HCT116 (cell line): ENCODE measurements around the gene SCYL2. TPM values are rescaled to one million over a fixed set of nuclear protein-coding genes. Genes with fewer than 3 reads are reported as not detected.

ENCODE experiments used
- ATAC-seq: fragments of 200-7000 bp; cut with Tn5 transposase; 2 replicates; pipeline ENCODE4 v1.9.1; 2020; ENCODE audit warnings: mild to moderate bottlenecking, moderate library complexity
- BruUV-seq: library from RNA; stranded (reverse); fragments of 400-500 nt; replicated peaks from 2 replicates; lab custom pipeline; 2021; lab: Mats Ljungman, UMichigan
- CTCF ChIA-PET: fragments of 300-600 bp; sonication (Branson Sonifier 250); formaldehyde crosslinking; loops from one replicate; lab custom pipeline; 2021; ENCODE audit warnings: antibody characterized with exemption; lab: Charles Lee
- POLR2A ChIA-PET: fragments of 300-600, 350-600 bp; sonication (Branson Sonifier 250); formaldehyde crosslinking; loops from one replicate; lab custom pipeline; 2021; ENCODE audit warnings: antibody characterized with exemption; lab: Charles Lee
- RAD21 ChIA-PET, 2 experiments: fragments of 300-600 bp; sonication (Branson Sonifier 250); formaldehyde crosslinking; loops; one replicate each; lab custom pipeline; 2023; ENCODE audit warnings: low total read pairs in 2 of 2; ENCODE audit not compliant: uncharacterized antibody in 2 of 2, unreplicated experiment in 2 of 2, low non-redundant PET in 1 of 2; lab: Charles Lee
- DNase-seq: peaks from one replicate; pipeline ENCODE4 v3.0.0-alpha.2; 2010; ENCODE audit warnings: low read depth, low spot score
- H2AFZ ChIP-seq: fragments of 200-600 bp; shearing (Covaris generic), sonication (generic); 2 replicates; pipeline ENCODE4 v1.6.1; 2017; ENCODE audit warnings: low read depth, mixed run types, mixed read lengths, antibody characterized with exemption, low read length; ENCODE audit not compliant: poor library complexity, severe bottlenecking
- H3K27ac ChIP-seq: 2 replicates; pipeline ENCODE4 v1.5.1; 2012; ENCODE audit warnings: low read depth, low read length
- H3K27me3 ChIP-seq: fragments of 200-600 bp; sonication (generic); 2 replicates; pipeline ENCODE4 v1.6.1; 2016; ENCODE audit warnings: mixed run types, low read length, mixed read lengths; ENCODE audit not compliant: insufficient read depth
- H3K36me3 ChIP-seq, 2 experiments: fragments of 200-500 bp in 1 of 2; fragments of 200-600 bp in 1 of 2; sonication (Bioruptor generic) in 1 of 2; sonication (generic) in 1 of 2; 2 replicates each; pipeline versions ENCODE4 v1.5.1 to v1.6.1; 2014 to 2016; ENCODE audit warnings: low read length in 2 of 2, inconsistent platforms in 1 of 2, mixed read lengths in 1 of 2, mixed run types in 1 of 2; ENCODE audit not compliant: insufficient read depth in 2 of 2, control insufficient read depth in 1 of 2
- H3K4me1 ChIP-seq, 2 experiments: fragments of 200-600 bp in 1 of 2; sonication (generic) in 1 of 2; 2 replicates each; pipeline versions ENCODE4 v1.5.1 to v1.6.1; 2012 to 2017; ENCODE audit warnings: low read length in 2 of 2, inconsistent platforms in 1 of 2, mild to moderate bottlenecking in 1 of 2, mixed read lengths in 1 of 2, mixed run types in 1 of 2, moderate library complexity in 1 of 2; ENCODE audit not compliant: insufficient read depth in 2 of 2, control insufficient read depth in 1 of 2
- H3K4me2 ChIP-seq: fragments of 200-600 bp; sonication (generic); 2 replicates; pipeline ENCODE4 v1.6.1; 2017; ENCODE audit warnings: mixed run types, low read length, mixed read lengths
- H3K4me3 ChIP-seq, 2 experiments: fragments of 200-600 bp in 1 of 2; sonication (generic) in 1 of 2; replicated peaks in 1 of 2; 2 replicates each; pipeline ENCODE4 v1.5.1; 2011 to 2016; ENCODE audit warnings: low read length in 2 of 2, control low read depth in 1 of 2, low read depth in 1 of 2, mild to moderate bottlenecking in 1 of 2, mixed read lengths in 1 of 2, mixed run types in 1 of 2
- H3K79me2 ChIP-seq: fragments of 200-600 bp; sonication (generic); 2 replicates; pipeline ENCODE4 v1.6.1; 2017; ENCODE audit warnings: mild to moderate bottlenecking, mixed run types, low read length, moderate library complexity, mixed read lengths; ENCODE audit not compliant: insufficient read depth
- H3K9ac ChIP-seq: fragments of 200-600 bp; sonication (generic); 2 replicates; pipeline ENCODE4 v1.6.1; 2016; ENCODE audit warnings: low read length, mixed read lengths
- H3K9me2 ChIP-seq: fragments of 200-600 bp; sonication (generic), shearing (Covaris generic); 2 replicates; pipeline ENCODE4 v1.6.1; 2017; ENCODE audit warnings: mixed run types, mild to moderate bottlenecking, moderate library complexity; ENCODE audit not compliant: insufficient read depth
- H3K9me3 ChIP-seq, 2 experiments: fragments of 200-500 bp in 1 of 2; fragments of 200-600 bp in 1 of 2; sonication (Bioruptor generic) in 1 of 2; sonication (generic) in 1 of 2; 2 replicates each; pipeline ENCODE4 v1.6.1; 2014 to 2017; ENCODE audit warnings: low read length in 2 of 2, mixed read lengths in 2 of 2, inconsistent platforms in 1 of 2, low read depth in 1 of 2, mild to moderate bottlenecking in 1 of 2, mixed run types in 1 of 2, moderate library complexity in 1 of 2; ENCODE audit not compliant: control insufficient read depth in 1 of 2, insufficient read depth in 1 of 2
- H4K20me1 ChIP-seq: fragments of 200-600 bp; sonication (generic), shearing (Covaris generic); 2 replicates; pipeline ENCODE4 v1.6.1; 2017; ENCODE audit warnings: mixed run types, mild to moderate bottlenecking, moderate library complexity; ENCODE audit not compliant: insufficient read depth
- ATF3 ChIP-seq: IDR thresholded peaks from 2 replicates; pipeline ENCODE4 v1.6.1; 2012
- CBX3 ChIP-seq: IDR thresholded peaks from 2 replicates; pipeline ENCODE4 v1.6.1; 2012; ENCODE audit warnings: low read depth
- CEBPB ChIP-seq: IDR thresholded peaks from 2 replicates; pipeline ENCODE4 v1.6.1; 2012; ENCODE audit warnings: low read depth
- EGR1 ChIP-seq: IDR thresholded peaks from 2 replicates; pipeline ENCODE4 v1.6.1; 2012; ENCODE audit warnings: low read depth
- ELF1 ChIP-seq: IDR thresholded peaks from 2 replicates; pipeline ENCODE4 v1.6.1; 2012; ENCODE audit warnings: low read depth, borderline replicate concordance
- EZH2 ChIP-seq: fragments of 200-600 bp; sonication (generic); IDR thresholded peaks from 2 replicates; pipeline ENCODE4 v1.6.1; 2017; ENCODE audit warnings: antibody characterized with exemption, mixed run types
- EZH2phosphoT487 ChIP-seq: fragments of 200-600 bp; IDR thresholded peaks from 2 replicates; pipeline ENCODE4 v1.6.1; 2018; ENCODE audit warnings: antibody characterized with exemption, borderline replicate concordance
- FOSL1 ChIP-seq: IDR thresholded peaks from 2 replicates; pipeline ENCODE4 v1.6.1; 2012; ENCODE audit warnings: low read depth
- JUND ChIP-seq: IDR thresholded peaks from 2 replicates; pipeline ENCODE4 v1.6.1; 2012
- POLR2A ChIP-seq: IDR thresholded peaks from 2 replicates; pipeline ENCODE4 v1.7.0; 2011; ENCODE audit warnings: borderline replicate concordance; ENCODE audit not compliant: insufficient read depth, insufficient read length; ENCODE audit errors: extremely low read depth
- RAD21 ChIP-seq: IDR thresholded peaks from 2 replicates; pipeline ENCODE4 v1.6.1; 2012; ENCODE audit warnings: low read depth, mild to moderate bottlenecking
- SIN3A ChIP-seq: IDR thresholded peaks from 2 replicates; pipeline ENCODE4 v1.6.1; 2012; ENCODE audit warnings: low read depth
- SRF ChIP-seq: IDR thresholded peaks from 2 replicates; pipeline ENCODE4 v1.6.1; 2012; ENCODE audit warnings: low read depth
- TCF7L2 ChIP-seq: IDR thresholded peaks from 2 replicates; pipeline ENCODE4 v1.7.0; 2011; ENCODE audit warnings: borderline replicate concordance, inconsistent platforms; ENCODE audit not compliant: insufficient read depth, insufficient read length; ENCODE audit errors: extremely low read depth
- ZBTB33 ChIP-seq: IDR thresholded peaks from 2 replicates; pipeline ENCODE4 v1.6.1; 2011; ENCODE audit warnings: mild to moderate bottlenecking, low read length, moderate library complexity; ENCODE audit not compliant: insufficient replicate concordance; ENCODE audit errors: extremely low read depth
- ZFX ChIP-seq: fragments of 450-650 bp; IDR thresholded peaks from 2 replicates; pipeline ENCODE4 v1.6.1; 2017
- ZNF274 ChIP-seq: fragments of 200-500 bp; sonication (Bioruptor generic); IDR thresholded peaks from 2 replicates; pipeline ENCODE4 v1.6.1; 2014; ENCODE audit warnings: mild to moderate bottlenecking, low read depth, low read length, inconsistent platforms
- intact Hi-C: fragments of 100-400 bp; cut with micrococcal nuclease; formaldehyde crosslinking; loops from 2 replicates; pipeline ENCODE4 v1.10.0; 2022
- total RNA-seq: library from RNA; stranded (reverse); gene quantifications from one replicate; pipeline ENCODE4 v1.2.1, GENCODE V29; 2021; ENCODE audit not compliant: unreplicated experiment
- TF ChIP-seq, protein P1 (sequence below): IDR thresholded peaks from 2 replicates; pipeline ENCODE4 v1.6.1; 2012

SCYL2 gene
- total RNA-seq, 1 experiment from 2014 or later: 31.7 TPM

- no peaks in the 10 kb centered on the region for H3K9me3 ChIP-seq
- intact Hi-C loops: no loop called here
- TF ChIP-seq ZBTB33 (no peak), ZFX (no peak), EGR1 (no peak), ELF1 (no peak), EZH2 (no peak), SRF (no peak), RAD21 (no peak), SIN3A (no peak), EZH2phosphoT487 (no peak), JUND (no peak), CBX3 (no peak), ZNF274 (no peak), POLR2A (no peak), ATF3 (no peak), FOSL1 (no peak), TCF7L2 (no peak), CEBPB (no peak)
- TF ChIP-seq, protein P1, sequence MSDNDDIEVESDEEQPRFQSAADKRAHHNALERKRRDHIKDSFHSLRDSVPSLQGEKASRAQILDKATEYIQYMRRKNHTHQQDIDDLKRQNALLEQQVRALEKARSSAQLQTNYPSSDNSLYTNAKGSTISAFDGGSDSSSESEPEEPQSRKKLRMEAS: no peak
- no peak for ATAC-seq
- no peak overlapping the region for H3K4me2 ChIP-seq
- H2AFZ ChIP-seq: no peak overlapping the region
- H3K27me3 ChIP-seq: no peaks in the 10 kb centered on the region
- H3K27ac ChIP-seq: no peak overlapping the region
- no peak for DNase-seq
- H3K79me2 ChIP-seq: no peaks in the 10 kb centered on the region
- H3K9ac ChIP-seq: no peak overlapping the region
- H3K4me3 ChIP-seq: no peak overlapping the region
- no TSS peak for BruUV-seq
- ChIA-PET CTCF (no interaction called here), RAD21 (no interaction called here), POLR2A (interaction anchor here (0.7 kb wide), 1 partner anchor 495 kb away, joined by 3 read pairs; no protein-coding TSS in a partner anchor)
- no peaks in the 10 kb centered on the region for H3K4me1 ChIP-seq
- no peaks in the 10 kb centered on the region for H3K36me3 ChIP-seq
- H4K20me1 ChIP-seq: no peaks in the 10 kb centered on the region
- H3K9me2 ChIP-seq: no peaks in the 10 kb centered on the region
Observed at GRCh38 chr12:100247765-100248164, 19.2 kb upstream of the SCYL2 start.
